HG02678 (cell line): ENCODE data around the gene FUT8.

Source experiments
- ATAC-seq: cut with Tn5 transposase; IDR thresholded peaks from one replicate; pipeline ENCODE4 v1.9.1; 2021; ENCODE audit warnings: mild to moderate bottlenecking, moderate library complexity; ENCODE audit not compliant: unreplicated experiment

Gene FUT8

GRCh38 chr14:65412032-65412846 is at the start of gene FUT8:
Gene FUT8, plus strand, starts transcription at chr14:65412730. Its CDS starts 148,834 bp downstream, at chr14:65561564.
- ATAC-seq, result peak; percentile 78

GRCh38 chr14:65366802-65367565 is 45.5 kb upstream of the FUT8 start:
- ATAC-seq, result no peak

DNA sequence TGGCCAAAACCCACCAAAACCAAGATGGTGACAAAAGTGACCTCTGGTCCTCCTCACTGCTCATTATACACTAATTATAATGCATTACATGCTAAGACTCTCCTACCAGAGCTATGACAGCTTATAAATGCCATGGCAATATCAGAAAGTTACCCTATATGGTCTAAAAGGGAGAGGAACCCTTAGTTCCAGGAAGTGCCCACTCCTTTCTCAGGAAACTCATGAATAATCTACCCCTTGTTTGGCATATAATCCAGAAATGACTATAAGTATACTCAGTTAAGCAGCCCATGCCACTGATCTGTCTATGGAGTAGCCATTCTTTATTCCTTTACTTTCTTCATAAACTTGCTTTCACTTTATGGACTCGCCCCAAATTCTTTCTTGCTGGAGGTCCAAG is 43.0 kb upstream of the FUT8 start:
- ATAC-seq, result no peak

DNA sequence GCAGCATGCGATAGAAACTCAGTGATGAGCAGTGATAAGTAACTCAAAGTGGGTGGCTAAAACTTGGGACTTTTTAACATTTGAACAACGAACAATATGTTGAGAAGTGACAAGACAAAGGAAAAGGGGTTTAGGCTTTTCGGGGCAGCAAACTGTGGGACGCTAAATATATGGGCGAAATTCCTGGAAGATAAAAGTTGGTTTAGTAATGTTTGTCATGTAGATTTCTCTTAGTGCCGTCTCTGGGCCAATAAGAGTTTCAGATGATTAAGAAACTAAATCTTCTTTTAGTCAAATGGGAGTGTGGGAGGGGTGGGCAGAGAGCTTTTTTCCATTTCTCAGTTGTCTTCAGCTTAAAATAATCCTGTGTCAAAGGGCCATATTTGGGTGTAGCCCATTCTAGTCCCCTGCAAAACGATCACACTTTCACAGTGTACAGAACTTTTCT is 41.7 kb upstream of the FUT8 start:
- ATAC-seq, result no peak

DNA sequence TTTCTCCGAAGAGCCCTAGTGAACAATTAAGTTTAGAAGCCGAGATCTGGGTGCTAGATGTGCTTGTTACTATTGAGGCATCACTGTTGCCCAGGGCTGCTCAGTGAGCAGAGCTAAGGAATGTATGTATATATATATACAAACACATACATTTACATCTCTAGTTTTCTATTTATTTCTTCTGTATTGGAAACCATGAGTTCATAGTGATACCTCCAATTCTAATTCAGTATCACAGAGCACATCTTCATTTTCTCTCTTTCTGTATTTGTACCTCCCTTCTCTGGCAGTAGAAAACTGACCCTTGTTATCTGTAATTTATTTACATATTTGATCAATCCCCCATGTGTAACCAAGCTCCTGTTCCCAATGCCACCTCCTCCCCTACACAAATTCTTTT is 40.7 kb upstream of the FUT8 start:
- ATAC-seq, result no peak

GRCh38 chr14:65373016-65373670 is 39.4 kb upstream of the FUT8 start:
- ATAC-seq, result no peak

DNA sequence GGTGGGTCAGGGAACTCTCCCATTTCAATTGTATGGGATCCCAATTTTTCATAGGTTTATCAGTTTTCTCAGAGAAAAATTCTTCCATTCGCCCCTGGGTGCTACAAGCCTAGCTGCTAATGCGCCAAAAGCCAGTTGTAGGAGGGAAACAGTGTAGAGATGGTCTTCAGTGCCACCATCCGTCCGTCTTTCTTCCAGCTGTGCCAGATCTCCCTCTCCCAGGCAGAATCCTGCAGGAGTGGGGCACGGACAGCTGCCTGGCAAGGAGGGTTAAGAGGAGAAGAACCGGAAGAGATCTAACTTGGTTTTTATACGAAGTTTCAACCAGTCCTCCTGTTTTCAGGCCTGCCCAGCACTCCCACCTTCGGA is 38.9 kb upstream of the FUT8 start:
- ATAC-seq, result no peak

DNA sequence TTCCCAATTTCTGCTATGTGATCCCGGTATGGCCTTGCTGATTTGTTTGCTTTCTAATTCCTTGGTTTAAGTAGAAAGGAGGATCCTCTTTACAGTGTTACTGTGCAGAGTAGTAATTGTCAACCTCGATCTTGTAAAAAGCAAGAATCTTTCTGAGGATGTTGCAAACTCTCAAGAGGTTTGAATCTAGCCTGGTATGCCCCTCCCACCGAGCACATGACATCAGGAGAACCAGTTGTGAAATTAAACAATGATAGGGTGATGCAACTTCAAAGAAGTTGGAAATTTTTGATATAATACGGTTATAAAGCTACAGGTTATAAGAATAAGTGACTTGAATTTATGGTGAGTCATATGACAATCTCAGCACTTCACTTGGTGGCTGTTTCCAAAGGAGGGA is 35.0 kb upstream of the FUT8 start:
- ATAC-seq, result no peak

- no peak for ATAC-seq
Observed at GRCh38 chr14:65382586-65382985, 29.9 kb upstream of the FUT8 start.

DNA sequence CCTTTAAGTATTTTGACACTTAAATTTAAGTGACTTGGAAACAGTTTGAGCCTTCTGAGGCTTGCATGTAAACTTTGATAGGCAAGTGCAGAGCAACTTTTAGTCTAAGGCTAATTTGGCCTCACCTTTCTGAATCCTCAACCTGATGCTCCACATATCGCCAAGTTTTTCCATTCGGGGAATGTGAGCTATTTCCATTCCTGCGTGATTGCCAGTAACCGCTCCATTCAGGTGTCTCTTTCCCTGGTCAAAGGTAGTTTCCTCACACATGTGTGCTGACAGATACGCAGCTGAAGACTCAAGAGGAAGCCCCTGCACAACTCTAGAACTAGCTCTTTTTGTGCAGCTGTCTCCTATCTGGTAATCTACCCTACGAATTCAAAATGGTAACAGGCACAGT is 25.4 kb upstream of the FUT8 start:
- no peak for ATAC-seq

GRCh38 chr14:65387628-65388027 is 24.9 kb upstream of the FUT8 start:
- ATAC-seq, result no peak

DNA sequence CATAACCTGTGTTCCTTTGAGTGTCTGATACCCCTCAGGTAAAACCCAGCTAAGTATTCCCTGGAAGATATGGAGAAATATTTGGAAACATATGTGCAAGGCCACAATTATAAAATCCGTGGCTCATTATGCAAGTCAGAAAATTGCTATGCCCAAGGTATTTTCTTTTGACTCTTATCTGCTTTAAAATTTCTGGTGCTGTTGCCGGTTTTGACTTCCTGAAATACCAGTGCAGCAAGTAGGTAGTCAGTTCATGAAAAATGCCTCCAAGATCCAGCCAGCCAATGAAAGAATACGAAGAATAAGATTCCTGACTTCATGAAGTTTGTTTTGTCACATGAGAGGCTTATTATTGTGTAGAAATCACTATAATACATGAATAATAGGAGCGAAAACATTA is 20.2 kb upstream of the FUT8 start:
- no peak for ATAC-seq

DNA sequence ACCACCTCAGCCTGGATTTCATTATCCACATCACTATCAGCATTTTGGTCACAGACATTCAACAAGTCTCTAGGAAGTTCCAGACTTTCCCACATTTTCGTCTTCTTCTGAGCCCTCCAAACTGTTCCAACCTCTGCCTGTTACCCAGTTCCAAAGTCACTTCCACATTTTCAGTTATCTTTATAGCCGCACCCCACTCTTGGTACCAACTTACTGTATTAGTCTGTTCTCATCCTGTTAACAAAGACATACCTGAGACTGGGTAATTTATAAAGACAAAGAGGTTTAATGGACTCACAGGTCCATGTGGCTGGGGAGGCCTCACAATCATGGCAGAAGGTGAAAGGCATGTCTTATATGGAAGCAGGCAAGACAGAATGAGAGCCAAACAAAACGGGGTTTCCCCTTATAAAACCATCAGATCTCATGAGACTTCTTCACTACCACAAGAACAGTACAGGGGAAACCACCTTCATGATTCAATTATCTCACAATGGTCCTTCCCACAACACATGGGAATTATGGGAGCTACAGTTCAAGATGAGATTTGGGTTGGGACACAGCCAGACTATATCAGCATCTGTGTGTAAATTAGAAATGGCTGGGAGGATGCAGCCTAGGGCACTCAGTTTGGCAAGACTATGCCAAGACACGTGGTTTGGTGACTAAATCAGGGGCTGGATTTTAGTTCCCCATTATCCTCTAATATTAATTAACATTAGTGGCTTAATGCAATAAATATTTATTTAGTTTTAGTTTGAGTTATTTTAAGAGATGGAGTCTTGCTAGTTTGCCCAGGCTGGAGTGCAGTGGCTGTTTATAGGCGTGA is 16.2 kb upstream of the FUT8 start:
- ATAC-seq, result no peak

GRCh38 chr14:65403231-65403630 is 9.3 kb upstream of the FUT8 start:
- no peak for ATAC-seq

DNA sequence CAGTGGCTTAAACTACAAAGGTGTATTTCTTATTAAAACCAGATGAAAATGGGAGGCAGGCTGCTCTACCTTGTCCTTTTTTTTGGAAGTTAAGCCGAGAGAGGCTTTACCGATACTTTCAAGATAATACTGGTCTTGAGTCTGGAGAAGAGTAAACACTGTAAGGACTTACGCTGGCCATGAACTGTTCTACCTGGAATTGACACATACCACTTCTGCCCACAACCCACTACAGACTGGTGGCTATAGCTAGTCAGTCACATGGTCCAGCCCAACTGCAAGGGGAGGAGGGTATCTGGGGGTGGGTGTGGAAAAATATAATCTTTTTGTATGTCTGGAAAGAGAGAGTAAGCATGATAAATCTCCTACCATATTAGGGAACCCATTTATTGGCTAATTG is 4.4 kb upstream of the FUT8 start:
- ATAC-seq, result no peak

- ATAC-seq, result no peak
Observed at GRCh38 chr14:65410640-65411039, 1.9 kb upstream of the FUT8 start.

GRCh38 chr14:65411656-65412031 is 886 bp upstream of the FUT8 start:
- ATAC-seq, result peak; percentile 60

DNA sequence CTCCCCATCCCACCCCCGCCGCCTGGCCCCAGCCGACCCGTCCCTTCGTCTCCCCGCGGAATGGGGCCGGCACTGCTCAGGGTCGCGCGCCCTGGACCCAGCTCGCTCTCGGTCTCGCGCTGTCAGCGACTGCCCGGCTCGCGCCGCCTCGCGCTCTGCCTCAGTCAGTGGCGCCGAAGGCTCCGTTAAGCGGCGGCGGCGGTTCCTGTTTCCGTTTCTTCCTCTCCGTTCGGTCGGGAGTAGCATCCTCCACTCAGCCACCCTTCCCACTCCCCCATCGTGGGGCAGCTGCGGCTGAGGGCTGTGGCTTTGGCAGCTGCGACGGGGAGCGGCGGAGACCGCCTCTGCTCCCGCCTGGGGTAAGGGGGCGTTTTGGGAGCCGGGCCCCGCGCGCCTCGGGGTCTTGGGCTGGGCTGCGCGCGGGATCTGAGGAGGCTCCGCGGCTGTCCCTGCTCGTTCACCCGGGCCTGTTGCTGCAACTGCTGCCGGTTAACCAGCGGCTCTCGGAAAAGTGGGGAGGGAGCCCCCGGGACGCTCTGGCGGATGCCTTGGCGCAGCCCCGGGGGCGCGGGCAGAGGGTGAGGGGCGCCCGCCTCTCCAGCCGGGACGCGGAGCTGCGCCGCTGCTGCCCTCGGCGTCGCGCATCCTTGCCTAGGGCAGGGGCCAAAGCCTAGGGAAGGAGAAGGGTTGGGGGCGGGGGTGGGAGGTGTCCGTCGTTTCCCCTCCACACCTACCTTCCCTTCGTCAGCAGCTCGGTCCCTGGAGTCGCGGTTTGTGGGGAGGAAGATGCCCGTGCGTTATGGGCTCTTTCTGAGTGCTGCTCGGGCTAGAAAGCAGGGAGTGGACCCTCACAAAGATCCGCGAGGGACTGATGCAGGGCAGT is 567 bp downstream of the FUT8 start:
- ATAC-seq, result peak; percentile 30

DNA sequence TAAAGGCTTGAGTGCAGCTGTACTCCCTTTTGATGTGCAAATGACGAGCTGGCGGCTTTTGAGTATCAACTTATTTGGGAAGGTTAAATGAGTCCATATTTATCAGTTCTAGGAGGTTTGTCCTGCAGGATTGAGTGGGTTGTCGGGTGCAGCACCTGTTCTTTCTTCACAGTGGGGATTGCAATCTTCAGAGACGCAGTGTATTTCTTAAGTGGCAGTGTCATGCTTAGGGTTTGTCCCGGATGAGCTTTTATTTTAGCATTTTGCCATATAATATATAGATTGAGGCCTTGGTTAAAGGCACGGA is 1.2 kb downstream of the FUT8 start:
- no peak for ATAC-seq

- ATAC-seq, result no peak
Observed at GRCh38 chr14:65414961-65415589, 2.5 kb downstream of the FUT8 start.
